HG03280 (cell line): ENCODE results near the gene MED14.
"Not testable (repeated sequence)": the region's sequence is repeated elsewhere in the genome, so short reads cannot be mapped to it uniquely, and the experiment has no call there.

Experiments
- ATAC-seq: cut with Tn5 transposase; IDR thresholded peaks from one replicate; pipeline ENCODE4 v1.9.1; 2021; ENCODE audit warnings: mild to moderate bottlenecking, moderate library complexity; ENCODE audit not compliant: unreplicated experiment

Gene MED14

GRCh38 chrX:40735325-40736169 is at the start of gene MED14:
MED14 (minus strand) TSS chrX:40735542; CDS start chrX:40735412, 130 bp downstream.
- ATAC-seq: peak; percentile 90

- ATAC-seq: no peak
These were observed 49.3 kb upstream of the MED14 start for GRCh38 chrX:40784516-40785151.

- not testable (repeated sequence) for ATAC-seq
These were observed 47.4 kb upstream of the MED14 start for GRCh38 chrX:40782644-40783259.

GRCh38 chrX:40780951-40781350 is 45.6 kb upstream of the MED14 start:
- ATAC-seq: no peak

- ATAC-seq: no peak
These were observed 44.7 kb upstream of the MED14 start for GRCh38 chrX:40780082-40780481.

- ATAC-seq: no peak
These were observed 43.7 kb upstream of the MED14 start for GRCh38 chrX:40778861-40779575.

- no peak for ATAC-seq
These were observed 38.5 kb upstream of the MED14 start for GRCh38 chrX:40773809-40774208.

- no peak for ATAC-seq
These were observed 37.8 kb upstream of the MED14 start for GRCh38 chrX:40773188-40773587.

- no peak for ATAC-seq
These were observed 36.9 kb upstream of the MED14 start for GRCh38 chrX:40772290-40772689.

- no peak for ATAC-seq
These were observed 26.4 kb upstream of the MED14 start for GRCh38 chrX:40761762-40762161.

GRCh38 chrX:40759374-40759773 is 24.0 kb upstream of the MED14 start:
- ATAC-seq: no peak

- no peak for ATAC-seq
These were observed 21.7 kb upstream of the MED14 start for GRCh38 chrX:40757058-40757457.

- ATAC-seq: no peak
These were observed 20.2 kb upstream of the MED14 start for GRCh38 chrX:40755291-40756249.

GRCh38 chrX:40749681-40750494 is 14.5 kb upstream of the MED14 start:
- ATAC-seq: no peak

- no peak for ATAC-seq
These were observed 13.6 kb upstream of the MED14 start for GRCh38 chrX:40748977-40749376.

GRCh38 chrX:40746521-40746920 is 11.2 kb upstream of the MED14 start:
- no peak for ATAC-seq

GRCh38 chrX:40736170-40736505 is 796 bp upstream of the MED14 start:
- ATAC-seq: no peak

- no peak for ATAC-seq
These were observed 394 bp downstream of the MED14 start for GRCh38 chrX:40734971-40735324.

GRCh38 chrX:40733706-40734105 is 1.6 kb downstream of the MED14 start:
- no peak for ATAC-seq
